Fibroblast of mammary gland (primary cell): ENCODE measurements around the gene CD46.

Source experiments
- DNase-seq: peaks from one replicate; pipeline ENCODE4 v3.0.0-alpha.2; 2010; ENCODE audit warnings: low read depth
- H3K4me3 ChIP-seq: 2 replicates; pipeline ENCODE4 v1.5.1; 2011; ENCODE audit warnings: low read depth, mild to moderate bottlenecking, low read length, moderate library complexity; ENCODE audit not compliant: control insufficient read depth
- TF ChIP-seq, protein P1 (sequence below): conservative IDR thresholded peaks from 2 replicates; pipeline ENCODE4 v1.5.1; 2011; ENCODE audit warnings: low read depth, low read length, inconsistent platforms; ENCODE audit not compliant: control insufficient read depth, insufficient read depth

Gene CD46

DNA sequence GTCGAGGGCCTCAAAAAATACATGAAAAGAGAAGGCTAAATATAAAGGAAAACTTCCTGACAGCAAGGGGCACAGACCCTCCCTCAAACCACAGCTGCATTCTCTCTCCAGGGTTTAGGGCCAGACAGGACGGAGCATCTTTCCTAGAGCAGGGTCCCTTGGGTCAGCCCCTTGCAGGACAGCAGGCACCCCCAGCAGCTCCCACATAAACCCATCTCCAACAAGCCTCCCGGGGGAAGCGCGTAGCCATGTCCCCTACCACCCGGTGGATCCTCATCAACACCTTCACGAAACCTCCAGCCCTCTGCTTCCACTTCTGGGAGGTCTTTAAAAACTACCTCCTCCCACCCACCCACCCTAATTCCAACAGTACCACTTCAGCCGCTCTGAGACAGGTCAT, 59.5 kb downstream of the CD46 start:
- H3K4me3 ChIP-seq, result no peak overlapping the region
- TF ChIP-seq, protein P1, sequence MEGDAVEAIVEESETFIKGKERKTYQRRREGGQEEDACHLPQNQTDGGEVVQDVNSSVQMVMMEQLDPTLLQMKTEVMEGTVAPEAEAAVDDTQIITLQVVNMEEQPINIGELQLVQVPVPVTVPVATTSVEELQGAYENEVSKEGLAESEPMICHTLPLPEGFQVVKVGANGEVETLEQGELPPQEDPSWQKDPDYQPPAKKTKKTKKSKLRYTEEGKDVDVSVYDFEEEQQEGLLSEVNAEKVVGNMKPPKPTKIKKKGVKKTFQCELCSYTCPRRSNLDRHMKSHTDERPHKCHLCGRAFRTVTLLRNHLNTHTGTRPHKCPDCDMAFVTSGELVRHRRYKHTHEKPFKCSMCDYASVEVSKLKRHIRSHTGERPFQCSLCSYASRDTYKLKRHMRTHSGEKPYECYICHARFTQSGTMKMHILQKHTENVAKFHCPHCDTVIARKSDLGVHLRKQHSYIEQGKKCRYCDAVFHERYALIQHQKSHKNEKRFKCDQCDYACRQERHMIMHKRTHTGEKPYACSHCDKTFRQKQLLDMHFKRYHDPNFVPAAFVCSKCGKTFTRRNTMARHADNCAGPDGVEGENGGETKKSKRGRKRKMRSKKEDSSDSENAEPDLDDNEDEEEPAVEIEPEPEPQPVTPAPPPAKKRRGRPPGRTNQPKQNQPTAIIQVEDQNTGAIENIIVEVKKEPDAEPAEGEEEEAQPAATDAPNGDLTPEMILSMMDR, result no peak
- no peak for DNase-seq

DNA sequence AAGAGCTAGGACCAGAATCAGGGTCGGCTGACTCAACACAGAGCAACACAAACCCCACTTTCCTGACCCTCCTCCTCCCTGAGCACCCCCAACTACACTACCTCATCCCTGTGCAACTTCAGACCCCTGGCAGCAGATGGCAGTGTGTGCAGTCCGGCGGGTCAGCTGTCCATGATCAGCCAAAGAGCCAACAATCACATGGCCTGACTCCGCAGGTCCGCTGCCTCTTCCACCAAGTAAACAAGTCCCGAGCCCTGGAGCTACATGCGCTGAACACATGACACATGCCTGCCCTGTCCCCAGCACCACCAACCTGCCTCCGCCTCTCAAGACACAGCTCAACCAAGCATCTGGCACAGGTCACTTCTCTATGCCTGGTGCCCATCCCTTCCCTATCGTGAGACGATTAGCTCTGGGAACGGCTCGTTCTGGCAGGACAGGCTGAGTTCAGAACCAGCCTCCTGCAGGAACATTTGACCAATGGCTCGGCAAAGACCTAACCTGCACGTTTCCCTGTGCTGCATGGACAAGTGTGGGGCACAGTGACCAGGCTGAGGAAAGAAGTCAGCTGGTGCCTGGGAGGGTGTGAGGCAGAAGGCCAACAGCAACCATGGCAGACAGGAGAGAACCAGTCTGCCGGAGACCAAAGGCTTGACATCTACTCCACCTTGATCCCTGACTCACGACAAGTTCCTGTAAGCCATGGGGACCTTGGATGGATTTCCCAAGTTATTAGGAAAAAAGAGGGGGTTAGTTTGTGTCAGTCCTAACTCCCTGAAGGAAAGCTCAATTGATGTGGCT, 60.3 kb downstream of the CD46 start:
- TF ChIP-seq, protein P1, result peak; percentile 52
- DNase-seq, result peak; percentile 57
- H3K4me3 ChIP-seq, result no peak overlapping the region

DNA sequence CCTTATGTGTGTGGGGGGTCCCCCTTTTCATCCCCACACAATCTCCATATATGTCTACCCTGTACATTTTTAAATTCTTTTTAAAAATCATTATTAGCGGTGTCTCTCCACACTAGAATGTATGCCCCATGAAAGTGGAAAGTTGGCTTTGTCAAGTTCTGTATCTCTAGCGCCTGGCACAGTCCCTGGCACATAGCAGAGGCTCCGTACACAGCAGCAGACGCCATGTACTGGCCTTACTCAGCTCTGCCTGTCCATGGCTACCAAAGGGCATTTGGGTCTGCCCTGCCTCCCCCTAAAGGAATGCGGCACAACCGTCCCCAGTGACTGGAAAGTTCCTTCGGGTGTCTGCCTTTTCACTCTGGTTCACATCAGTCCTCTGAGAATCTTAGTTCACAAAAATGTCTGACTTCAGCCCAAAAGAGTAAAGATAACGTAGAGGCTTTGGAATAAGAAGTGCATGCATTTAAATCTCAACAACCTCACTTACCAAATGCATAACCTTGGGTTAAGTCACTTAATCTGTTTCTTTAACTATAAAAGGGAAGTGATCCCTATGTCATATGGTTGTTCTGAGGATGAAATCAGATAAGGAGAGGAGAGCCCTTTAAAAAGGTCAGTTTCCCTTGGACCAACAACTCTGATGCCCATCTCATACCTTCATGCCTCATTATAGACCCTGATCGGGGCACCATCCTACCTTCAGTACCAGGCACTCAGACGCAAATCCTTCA, 61.1 kb downstream of the CD46 start:
- TF ChIP-seq, protein P1, result no peak
- no peak overlapping the region for H3K4me3 ChIP-seq
- no peak for DNase-seq

DNA sequence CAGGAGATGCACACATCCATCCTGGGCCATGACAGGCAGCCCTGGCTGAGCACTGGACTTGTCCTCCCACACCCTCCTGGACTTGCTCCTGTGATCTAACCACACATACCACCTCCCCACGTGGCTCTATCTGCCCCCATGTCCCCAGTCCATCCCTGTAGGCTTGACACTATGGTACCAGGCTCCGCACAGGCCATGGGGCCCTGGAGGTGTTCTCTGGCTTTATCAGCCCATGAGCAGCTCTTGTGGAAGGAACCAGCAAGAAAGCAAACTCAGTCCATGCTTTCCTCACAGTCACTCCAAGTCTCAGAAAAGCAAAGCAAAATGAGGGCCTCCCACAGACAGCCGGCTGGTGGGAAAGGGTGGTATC, 61.6 kb downstream of the CD46 start:
- H3K4me3 ChIP-seq, result no peak overlapping the region
- TF ChIP-seq, protein P1, result no peak
- DNase-seq, result no peak

DNA sequence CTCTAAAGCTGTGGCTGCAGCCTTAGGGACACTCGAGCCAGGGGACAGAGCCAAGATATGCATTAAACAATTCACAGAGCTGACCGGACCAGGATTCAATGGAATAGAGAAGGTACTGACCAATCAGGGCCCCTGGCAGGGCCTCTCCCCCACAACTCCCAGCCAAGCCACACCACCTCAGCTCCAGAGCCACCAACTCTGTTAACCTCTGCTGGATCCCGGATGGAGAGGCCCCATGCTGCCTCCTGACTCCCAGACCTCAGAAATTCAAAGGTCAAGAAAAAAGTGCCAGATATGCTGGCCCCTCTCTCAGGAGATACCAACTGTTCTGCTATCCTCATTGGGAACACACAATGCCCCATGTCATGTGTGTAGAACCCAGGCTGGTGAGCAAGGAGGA, 62.1 kb downstream of the CD46 start:
- H3K4me3 ChIP-seq, result no peak overlapping the region
- no peak for DNase-seq
- TF ChIP-seq, protein P1, result no peak

DNA sequence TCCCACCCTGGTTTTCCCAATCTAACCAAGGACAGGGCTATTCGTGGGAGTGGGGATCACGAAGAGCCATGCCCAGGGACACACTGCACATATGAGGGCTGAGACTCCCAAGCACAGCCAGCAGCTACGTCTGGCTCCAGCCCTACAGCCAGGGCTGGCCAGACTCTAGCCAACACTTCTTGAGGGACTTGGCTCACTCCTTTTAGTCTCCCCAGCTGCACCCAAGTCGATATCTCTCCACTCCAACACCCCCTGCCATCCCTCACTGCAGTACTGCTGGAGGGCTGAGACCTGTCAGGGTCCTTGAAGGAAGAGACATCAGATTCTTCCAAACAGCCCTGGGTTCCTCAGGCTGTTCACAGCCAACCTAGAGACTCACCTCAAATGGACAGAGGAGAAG, 62.6 kb downstream of the CD46 start:
- TF ChIP-seq, protein P1, result no peak

DNA sequence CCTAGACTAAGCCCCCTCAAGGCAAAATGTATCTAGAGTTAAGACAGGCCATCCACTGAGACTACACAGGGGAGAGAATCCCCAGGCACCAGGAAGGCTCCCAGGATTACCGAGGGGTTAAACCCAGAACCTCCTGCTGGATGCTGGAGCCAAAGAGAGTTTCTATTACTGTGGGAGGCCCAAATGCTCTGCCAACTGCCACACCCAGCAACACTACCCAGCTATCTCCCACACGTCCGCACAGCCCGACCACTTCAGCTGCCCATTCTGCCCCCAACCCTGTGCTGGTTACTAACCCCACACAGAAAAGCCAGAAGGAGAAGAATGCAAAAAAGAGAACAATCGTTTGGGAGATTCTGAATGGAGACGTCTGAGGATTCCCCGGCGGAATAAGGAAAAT, 63.6 kb downstream of the CD46 start:
- TF ChIP-seq, protein P1, result no peak
- no peak overlapping the region for H3K4me3 ChIP-seq

More for the DNA sequence above, 62.6 kb downstream of the CD46 start:
- DNase-seq, result no peak
- no peak overlapping the region for H3K4me3 ChIP-seq

More for the DNA sequence above, 63.6 kb downstream of the CD46 start:
- DNase-seq, result no peak
